SH-SY5Y (cell line): ENCODE data around the gene NRAP.

ENCODE experiments used
- GATA2 ChIP-seq: IDR thresholded peaks from 2 replicates; pipeline ENCODE4 v1.6.1; 2011; ENCODE audit warnings: mild to moderate bottlenecking, low read depth, low read length
- GATA3 ChIP-seq: IDR thresholded peaks from 2 replicates; pipeline ENCODE4 v1.6.1; 2011; ENCODE audit warnings: low read depth, mild to moderate bottlenecking, low read length, moderate library complexity

DNA sequence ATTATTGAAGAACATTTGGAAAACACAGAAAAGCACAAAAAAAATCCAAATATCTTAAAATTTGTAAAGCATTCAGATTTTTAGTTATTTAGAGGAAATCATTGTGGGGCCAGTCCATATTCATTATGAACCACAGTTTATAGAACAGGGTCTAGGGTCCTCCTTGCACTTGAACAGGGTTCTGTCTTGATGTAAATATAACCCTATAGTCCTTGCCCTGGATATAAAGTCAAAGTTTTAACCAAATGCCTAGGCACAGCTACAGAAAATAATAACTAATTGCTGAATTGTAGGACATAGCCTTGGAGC is 41.5 kb upstream of the NRAP start:
- no peak for TF ChIP-seq GATA3
- TF ChIP-seq GATA2: no peak
